Activated CD8-positive, alpha-beta memory T cell treated with anti-CD3 and anti-CD28 coated beads, Interleukin-2, amount 10 ng/mL, durations not matched to agents 7 days and 5 days (primary cell): Measurements from ENCODE around the gene EFHB. TPM values are rescaled to one million over a fixed set of nuclear protein-coding genes. Genes with fewer than 3 reads are reported as not detected.
"Not testable (repeated sequence)": the region's sequence is repeated elsewhere in the genome, so short reads cannot be mapped to it uniquely, and the experiment has no call there.

Source experiments
- ATAC-seq: fragments of 150-1000 bp; cut with Tn5 transposase; one replicate; pipeline ENCODE4 v1.10.0; 2021; ENCODE audit warnings: moderate library complexity
- CTCF ChIA-PET: fragments of 350-600 bp; sonication (Branson Sonifier 250); formaldehyde crosslinking; loops from one replicate; lab custom pipeline; 2021; ENCODE audit warnings: antibody characterized with exemption; lab: Charles Lee
- DNase-seq: peaks from one replicate; pipeline ENCODE4 v3.0.0-alpha.2; 2020
- H3K27ac Mint-ChIP-seq: one replicate; pipeline ENCODE4 v1.8.0; 2021; ENCODE audit warnings: mild to moderate bottlenecking, mixed read lengths
- H3K27me3 Mint-ChIP-seq: one replicate; pipeline ENCODE4 v1.8.0; 2021; ENCODE audit warnings: mixed read lengths
- H3K36me3 Mint-ChIP-seq: one replicate; pipeline ENCODE4 v1.8.0; 2021; ENCODE audit warnings: mild to moderate bottlenecking, mixed read lengths
- H3K4me1 Mint-ChIP-seq: one replicate; pipeline ENCODE4 v1.8.0; 2021; ENCODE audit warnings: mixed read lengths
- H3K4me3 Mint-ChIP-seq: one replicate; pipeline ENCODE4 v1.8.0; 2021; ENCODE audit warnings: mild to moderate bottlenecking, moderate library complexity, mixed read lengths
- H3K9me3 Mint-ChIP-seq: one replicate; pipeline ENCODE4 v1.8.0; 2022; ENCODE audit warnings: low read depth, mixed read lengths
- total RNA-seq, 2 experiments: library from RNA; stranded (reverse); gene quantifications; one replicate each; pipeline ENCODE4 v1.2.3, GENCODE V29; 2021

EFHB gene
- total RNA-seq, 2 experiments from 2014 or later = 0.66 TPM; not detected in 1

DNA sequence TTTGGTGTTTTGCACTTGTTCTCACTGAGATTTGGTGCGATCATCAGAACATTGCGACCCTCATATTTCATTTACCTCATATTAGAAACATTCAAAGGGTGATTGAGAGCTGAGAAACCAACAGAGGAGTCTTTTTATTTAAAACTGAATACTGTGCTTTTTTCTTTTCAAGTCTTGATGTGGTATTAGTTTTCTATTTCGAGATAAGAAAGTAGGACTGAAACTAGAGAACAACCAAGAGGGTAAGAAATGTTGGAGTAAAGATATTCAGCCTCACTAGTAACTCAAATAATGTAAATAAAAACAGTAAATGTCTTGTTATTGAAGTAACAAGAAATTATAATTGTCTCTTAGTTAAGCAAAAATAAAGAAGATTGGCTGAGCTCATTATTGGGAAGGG, 26.5 kb downstream of the EFHB start:
- peaks cover 7% of the 10 kb centered on the region for H3K9me3 Mint-ChIP-seq
- DNase-seq = no peak
- no peak overlapping the region for H3K4me3 Mint-ChIP-seq
- peaks cover 4% of the 10 kb centered on the region for H3K36me3 Mint-ChIP-seq
- H3K27ac Mint-ChIP-seq = no peak overlapping the region
- CTCF ChIA-PET = no interaction called here
- no peak for ATAC-seq
- no peaks in the 10 kb centered on the region for H3K4me1 Mint-ChIP-seq
- H3K27me3 Mint-ChIP-seq = no peaks in the 10 kb centered on the region

DNA sequence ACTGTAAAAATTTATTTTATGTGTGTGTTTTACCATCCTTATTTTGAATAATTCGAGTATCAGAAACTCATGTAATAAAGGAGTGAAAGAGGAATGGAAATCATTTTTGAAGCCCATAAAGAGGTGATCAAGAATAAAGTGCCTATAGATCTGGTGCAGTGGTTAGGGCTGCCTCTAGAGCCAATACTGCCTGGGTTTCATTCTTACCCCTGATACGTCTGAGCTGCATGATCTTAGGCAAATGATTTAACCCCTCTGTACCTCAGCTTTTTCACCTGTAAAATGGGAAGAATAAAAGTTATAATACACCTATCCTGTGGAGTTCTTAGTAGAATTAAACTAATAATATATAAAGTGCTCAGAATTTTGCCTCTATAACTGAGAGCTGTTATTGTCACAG, 30.4 kb downstream of the EFHB start:
- H3K4me1 Mint-ChIP-seq = no peaks in the 10 kb centered on the region
- no peak overlapping the region for H3K4me3 Mint-ChIP-seq
- H3K27me3 Mint-ChIP-seq = no peaks in the 10 kb centered on the region
- H3K9me3 Mint-ChIP-seq = no peaks in the 10 kb centered on the region
- ATAC-seq (no peak), DNase-seq (no peak)
- CTCF ChIA-PET = interaction anchor here (1.1 kb wide), 1 partner anchor 18 kb away, joined by 3 read pairs; no protein-coding TSS in a partner anchor
- no peak overlapping the region for H3K27ac Mint-ChIP-seq
- H3K36me3 Mint-ChIP-seq = no peaks in the 10 kb centered on the region

DNA sequence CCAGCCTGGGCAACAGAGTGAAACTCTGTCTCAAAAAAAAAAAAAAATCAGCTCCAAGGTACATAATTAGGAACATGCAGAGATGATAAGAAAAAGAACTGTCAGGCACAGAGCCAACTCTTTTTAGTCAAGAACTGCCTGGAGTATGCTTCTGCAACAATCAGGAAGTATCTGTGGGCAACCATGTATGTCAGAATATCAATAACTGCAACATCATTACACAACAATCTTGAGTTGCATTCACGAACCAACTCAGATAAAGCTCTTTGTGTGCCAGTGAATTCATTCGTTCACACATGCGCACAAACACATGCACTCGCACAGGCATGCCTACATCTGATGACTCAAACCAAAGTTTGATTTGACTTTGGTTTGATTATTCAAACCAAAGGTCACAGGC, 32.1 kb downstream of the EFHB start:
- Mint-ChIP-seq H3K4me1 (no peaks in the 10 kb centered on the region), H3K9me3 (no peaks in the 10 kb centered on the region), H3K27me3 (no peaks in the 10 kb centered on the region), H3K4me3 (no peak overlapping the region), H3K27ac (no peak overlapping the region), H3K36me3 (no peaks in the 10 kb centered on the region)
- CTCF ChIA-PET = no interaction called here
- DNase-seq (no peak), ATAC-seq (no peak)

DNA sequence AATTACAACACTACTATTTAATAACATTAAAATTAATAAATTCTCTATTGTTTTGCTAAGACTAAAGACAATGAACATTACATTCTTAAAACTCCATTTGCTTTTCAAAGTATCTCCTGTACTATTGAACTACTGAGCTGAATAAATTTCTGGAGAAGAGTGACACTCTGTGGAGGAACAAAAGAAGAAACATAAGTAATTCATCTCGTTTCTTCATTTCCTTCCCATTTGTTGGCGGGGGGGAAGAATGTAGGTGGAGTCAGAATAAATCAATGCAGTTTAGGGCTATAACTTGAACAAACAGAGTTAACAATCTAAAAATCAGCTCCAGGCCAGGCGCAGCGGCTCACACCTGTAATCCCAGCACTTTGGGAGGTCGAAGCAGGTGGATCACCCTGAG, 32.7 kb downstream of the EFHB start:
- CTCF ChIA-PET = no interaction called here
- ATAC-seq (no peak), DNase-seq (no peak)
- Mint-ChIP-seq H3K27ac (no peak overlapping the region), H3K36me3 (no peaks in the 10 kb centered on the region), H3K27me3 (no peaks in the 10 kb centered on the region), H3K4me1 (no peaks in the 10 kb centered on the region), H3K4me3 (no peak overlapping the region), H3K9me3 (no peaks in the 10 kb centered on the region)

DNA sequence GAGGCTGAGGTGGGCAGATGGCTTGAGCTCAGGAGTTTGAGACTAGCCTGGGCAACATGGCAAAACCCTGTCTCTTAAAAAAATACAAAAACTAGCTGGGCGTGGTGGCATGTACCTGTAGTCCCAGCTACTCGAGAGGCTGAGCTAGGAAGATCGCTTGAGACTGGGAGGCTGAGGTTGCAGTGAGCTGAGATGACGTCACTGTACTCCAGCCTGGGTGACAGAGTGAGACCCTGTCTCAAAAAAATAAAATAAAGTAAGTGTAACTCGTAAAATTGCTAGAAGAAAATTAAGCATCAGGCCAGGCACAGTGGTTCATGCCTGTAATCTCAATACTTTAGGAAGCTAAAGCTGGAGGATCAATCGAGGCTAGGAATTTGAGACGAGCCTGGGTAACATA, 34.2 kb downstream of the EFHB start:
- H3K27ac Mint-ChIP-seq, H3K36me3 Mint-ChIP-seq, H3K4me3 Mint-ChIP-seq, H3K9me3 Mint-ChIP-seq, DNase-seq, H3K4me1 Mint-ChIP-seq, H3K27me3 Mint-ChIP-seq, ATAC-seq, CTCF ChIA-PET: not testable (repeated sequence)

DNA sequence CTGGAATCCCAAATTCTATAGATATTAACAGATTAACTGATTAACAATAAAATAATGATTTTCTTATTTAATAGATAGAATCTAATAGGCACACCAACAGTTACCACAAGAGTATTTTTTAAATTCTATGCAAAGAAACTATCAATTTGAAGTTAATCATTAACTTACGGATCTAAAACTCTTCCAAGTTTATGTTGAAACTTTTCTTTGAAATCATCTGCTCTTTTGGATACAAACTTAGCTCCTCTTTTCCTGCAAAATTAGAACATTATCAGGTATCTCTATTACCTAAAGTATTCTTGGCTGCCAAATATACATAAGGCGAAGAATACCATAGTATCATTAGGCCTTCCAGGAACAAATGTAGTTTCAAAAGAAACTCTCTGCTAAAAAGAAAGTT, 34.8 kb downstream of the EFHB start:
- Mint-ChIP-seq H3K9me3 (no peaks in the 10 kb centered on the region), H3K27me3 (no peaks in the 10 kb centered on the region), H3K36me3 (no peaks in the 10 kb centered on the region), H3K4me3 (no peak overlapping the region), H3K27ac (no peak overlapping the region), H3K4me1 (no peaks in the 10 kb centered on the region)
- CTCF ChIA-PET = no interaction called here
- ATAC-seq (no peak), DNase-seq (no peak)

DNA sequence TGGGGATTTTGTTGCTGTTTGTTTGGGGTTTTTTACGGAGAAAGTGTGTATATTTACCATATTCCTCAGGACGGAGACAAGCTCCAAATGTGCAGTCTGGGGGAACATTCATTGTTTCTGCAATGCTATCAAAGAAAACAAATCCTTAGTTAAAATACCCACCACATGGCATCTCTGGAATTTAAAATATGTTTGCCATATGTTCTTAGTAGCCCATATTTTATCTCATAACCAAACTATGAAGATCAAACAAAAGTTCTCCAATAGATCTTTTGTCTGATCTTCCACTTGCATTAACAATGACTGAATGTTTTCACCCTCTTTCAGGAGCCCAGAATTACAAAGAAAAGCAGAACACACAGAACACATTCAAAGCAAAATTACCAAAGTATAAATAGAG, 35.3 kb downstream of the EFHB start:
- H3K36me3 Mint-ChIP-seq = no peaks in the 10 kb centered on the region
- DNase-seq (no peak), ATAC-seq (no peak)
- H3K4me1 Mint-ChIP-seq = no peaks in the 10 kb centered on the region
- no peak overlapping the region for H3K4me3 Mint-ChIP-seq
- H3K9me3 Mint-ChIP-seq = no peaks in the 10 kb centered on the region
- no peak overlapping the region for H3K27ac Mint-ChIP-seq
- H3K27me3 Mint-ChIP-seq = no peaks in the 10 kb centered on the region
- CTCF ChIA-PET = no interaction called here

DNA sequence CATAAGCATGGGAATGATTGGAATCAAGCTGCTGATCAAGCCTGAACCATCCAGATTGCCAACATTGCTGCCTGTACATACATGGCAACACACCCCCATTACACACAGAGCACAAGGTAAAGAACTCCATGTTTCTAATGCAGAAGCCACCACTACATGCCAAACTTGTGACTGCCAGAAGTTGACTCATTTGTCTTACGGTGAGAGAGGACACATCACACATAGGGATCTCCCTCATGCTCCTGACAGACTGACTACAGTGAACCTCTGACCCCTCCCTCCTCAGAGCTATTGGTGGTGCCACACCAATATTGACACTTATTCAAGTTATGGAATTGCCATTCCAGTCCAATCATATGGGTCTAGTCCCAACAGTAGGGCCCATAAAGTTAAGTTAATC, 42.3 kb downstream of the EFHB start:
- H3K36me3 Mint-ChIP-seq = no peaks in the 10 kb centered on the region
- H3K27me3 Mint-ChIP-seq = no peaks in the 10 kb centered on the region
- ATAC-seq (no peak), DNase-seq (no peak)
- no peak overlapping the region for H3K27ac Mint-ChIP-seq
- CTCF ChIA-PET = no interaction called here
- no peak overlapping the region for H3K4me3 Mint-ChIP-seq
- H3K4me1 Mint-ChIP-seq = no peaks in the 10 kb centered on the region
- H3K9me3 Mint-ChIP-seq = no peaks in the 10 kb centered on the region

DNA sequence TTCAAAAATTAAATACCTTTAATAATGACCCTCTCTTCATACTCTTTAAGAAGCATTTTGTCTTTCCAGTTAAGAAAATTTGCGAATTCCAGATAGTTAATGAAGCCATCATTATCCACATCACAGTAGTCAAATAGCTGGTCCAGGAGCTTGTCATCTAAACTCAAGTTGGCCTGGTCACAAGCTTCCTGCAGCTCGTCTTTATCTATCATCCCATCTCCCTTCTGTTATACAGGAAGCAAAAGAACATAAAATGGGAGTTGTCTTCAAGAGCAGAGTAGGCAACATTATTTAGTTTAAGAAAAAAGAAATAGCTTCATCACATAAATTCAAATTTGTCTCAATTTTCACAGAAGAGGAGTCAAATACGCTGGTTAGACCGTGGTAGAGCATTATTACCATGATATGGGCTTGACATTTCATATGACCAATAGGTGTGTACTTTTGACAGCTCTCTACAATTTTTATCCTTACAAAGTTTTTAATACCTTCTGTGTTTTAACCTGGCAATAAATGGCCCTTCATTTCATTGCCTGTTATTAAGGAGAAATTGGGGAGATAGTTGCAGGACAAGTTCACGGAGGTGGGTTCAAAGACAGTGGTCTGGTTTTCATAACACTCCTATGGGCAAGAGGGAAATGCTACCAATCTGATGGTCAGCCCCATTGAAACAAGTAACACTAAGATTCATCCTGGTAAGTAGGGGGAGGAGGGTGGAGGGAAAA, 45.4 kb downstream of the EFHB start:
- ATAC-seq (no peak), DNase-seq (no peak)
- CTCF ChIA-PET = interaction anchor here (0.6 to 1.2 kb wide), 2 partner anchors 59 to 605 kb away, joined by 3 read pairs; no protein-coding TSS in a partner anchor
- H3K9me3 Mint-ChIP-seq = no peaks in the 10 kb centered on the region
- no peak overlapping the region for H3K4me3 Mint-ChIP-seq
- no peaks in the 10 kb centered on the region for H3K36me3 Mint-ChIP-seq
- H3K4me1 Mint-ChIP-seq = peaks cover 7% of the 10 kb centered on the region
- no peak overlapping the region for H3K27ac Mint-ChIP-seq
- H3K27me3 Mint-ChIP-seq = no peaks in the 10 kb centered on the region

DNA sequence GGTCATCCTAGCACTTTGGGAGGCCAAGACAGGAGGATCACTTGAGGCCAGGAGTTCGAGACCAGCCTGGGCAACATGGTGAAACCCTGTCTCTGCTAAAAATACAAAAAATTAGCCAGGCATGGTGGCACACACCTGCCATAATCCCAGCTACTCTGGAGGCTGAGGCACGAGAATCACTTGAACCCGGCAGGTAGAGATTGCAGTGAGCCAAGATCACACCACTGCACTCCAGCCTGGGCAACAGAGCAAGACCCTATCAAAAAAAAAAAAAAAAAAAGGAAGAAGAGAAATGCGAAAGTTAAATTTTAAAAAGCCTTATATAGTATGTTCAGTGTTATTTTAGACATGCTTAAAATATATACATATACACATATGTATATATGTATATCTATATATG, 46.9 kb downstream of the EFHB start:
- ATAC-seq, H3K27ac Mint-ChIP-seq, DNase-seq, H3K36me3 Mint-ChIP-seq, H3K9me3 Mint-ChIP-seq, H3K4me1 Mint-ChIP-seq, H3K4me3 Mint-ChIP-seq, H3K27me3 Mint-ChIP-seq: not testable (repeated sequence)
- CTCF ChIA-PET = interaction anchor here (0.7 to 2.1 kb wide), 6 partner anchors 10 to 746 kb away, joined by 3 to 8 read pairs (median 4); no protein-coding TSS in a partner anchor

DNA sequence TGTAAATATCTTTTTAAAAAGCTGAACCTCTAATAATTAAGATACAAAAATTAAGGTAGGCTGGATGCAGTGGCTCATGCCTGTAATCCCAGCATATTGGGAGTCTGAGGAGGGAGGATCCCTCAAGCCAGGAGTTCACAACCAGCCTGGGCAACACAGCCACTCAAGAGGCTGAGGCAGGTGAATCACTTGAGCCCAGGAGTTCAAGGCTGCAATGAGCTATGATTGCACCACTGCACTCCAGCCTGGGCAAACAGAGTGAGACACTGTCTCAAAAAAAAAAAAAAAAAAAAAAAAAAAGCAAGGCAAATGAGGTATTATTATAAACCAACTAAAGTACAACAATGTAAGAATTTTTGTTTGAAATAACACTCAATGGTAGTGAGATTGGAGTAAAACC, 47.6 kb downstream of the EFHB start:
- Mint-ChIP-seq H3K27me3 (no peaks in the 10 kb centered on the region), H3K36me3 (no peaks in the 10 kb centered on the region), H3K4me1 (peaks cover 7% of the 10 kb centered on the region), H3K27ac (no peak overlapping the region), H3K9me3 (no peaks in the 10 kb centered on the region), H3K4me3 (no peak overlapping the region)
- no peak for DNase-seq
- CTCF ChIA-PET = interaction anchor here (0.7 to 2.1 kb wide), 9 partner anchors 9 to 747 kb away, joined by 3 to 8 read pairs (median 4); no protein-coding TSS in a partner anchor
- no peak for ATAC-seq

DNA sequence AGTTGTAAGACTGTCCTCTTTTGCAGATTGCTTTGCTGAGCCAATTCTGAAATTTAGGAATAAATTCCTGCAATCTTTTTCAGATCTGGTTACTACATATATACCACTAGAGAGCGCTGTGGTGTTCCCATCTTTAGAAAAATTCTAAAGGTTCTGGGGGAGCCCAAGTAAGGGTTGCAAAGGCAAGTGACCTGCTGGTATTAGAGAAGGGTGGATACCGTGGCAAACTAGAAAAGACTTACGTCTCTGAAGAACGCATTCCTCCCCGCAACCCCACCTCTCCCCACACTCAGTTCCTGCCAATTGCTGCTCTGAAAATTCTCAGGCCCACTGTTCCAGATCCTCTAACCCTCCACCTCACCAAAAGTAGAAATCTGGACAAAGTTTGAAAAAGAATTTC, 48.5 kb downstream of the EFHB start:
- no peak overlapping the region for H3K27ac Mint-ChIP-seq
- ATAC-seq = peak; percentile 64
- peaks cover 9% of the 10 kb centered on the region for H3K4me1 Mint-ChIP-seq
- CTCF ChIA-PET = interaction anchor here (0.9 to 2.1 kb wide), 6 partner anchors 8 to 266 kb away, joined by 3 to 8 read pairs (median 4); no protein-coding TSS in a partner anchor
- no peaks in the 10 kb centered on the region for H3K27me3 Mint-ChIP-seq
- no peaks in the 10 kb centered on the region for H3K9me3 Mint-ChIP-seq
- no peak overlapping the region for H3K4me3 Mint-ChIP-seq
- H3K36me3 Mint-ChIP-seq = no peaks in the 10 kb centered on the region
- DNase-seq = no peak

DNA sequence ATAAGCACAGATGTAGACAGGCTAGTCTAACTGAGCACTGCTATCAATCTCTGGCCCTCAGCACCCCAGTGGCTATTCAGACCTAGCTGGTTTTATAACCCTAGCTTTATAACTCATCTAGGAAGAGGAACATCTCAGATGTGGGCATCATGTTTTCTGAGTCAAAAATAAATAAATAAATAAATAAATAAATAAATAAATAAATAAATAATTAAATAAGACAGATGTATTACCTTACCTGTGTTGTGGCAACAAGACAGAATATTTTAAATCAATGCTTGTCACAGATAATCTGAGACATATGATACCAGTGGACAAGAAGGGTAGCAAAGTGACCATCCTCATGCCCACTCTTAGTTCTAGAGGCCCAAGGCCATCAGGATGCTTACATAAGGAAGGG, 52.2 kb downstream of the EFHB start:
- peaks cover 9% of the 10 kb centered on the region for H3K4me1 Mint-ChIP-seq
- CTCF ChIA-PET = no interaction called here
- DNase-seq (no peak), ATAC-seq (no peak)
- no peak overlapping the region for H3K4me3 Mint-ChIP-seq
- no peak overlapping the region for H3K27ac Mint-ChIP-seq
- H3K36me3 Mint-ChIP-seq = no peaks in the 10 kb centered on the region
- H3K9me3 Mint-ChIP-seq = no peaks in the 10 kb centered on the region
- peaks cover 10% of the 10 kb centered on the region for H3K27me3 Mint-ChIP-seq

DNA sequence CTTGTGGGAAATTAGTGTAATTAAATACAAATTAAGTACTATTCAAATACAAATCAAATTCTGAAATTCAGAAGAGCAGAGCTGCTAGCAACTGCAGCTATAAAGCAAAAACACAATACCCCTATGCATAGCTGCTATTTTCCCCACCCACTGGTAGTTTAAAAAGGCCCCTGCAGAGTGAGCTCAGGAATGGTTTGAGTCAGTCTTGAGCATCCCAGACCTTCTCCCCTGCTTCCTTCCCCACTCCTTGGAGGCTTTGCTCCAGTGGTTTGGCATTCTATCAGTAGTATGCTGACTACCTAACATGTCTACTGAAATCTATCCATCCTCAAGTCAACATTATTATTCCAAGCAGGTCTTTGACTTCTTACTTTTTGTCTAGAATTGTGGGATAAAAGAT, 53.0 kb downstream of the EFHB start:
- ATAC-seq (no peak), DNase-seq (no peak)
- Mint-ChIP-seq H3K36me3 (no peaks in the 10 kb centered on the region), H3K4me1 (peaks cover 7% of the 10 kb centered on the region), H3K27ac (no peak overlapping the region), H3K27me3 (peaks cover 15% of the 10 kb centered on the region), H3K9me3 (no peaks in the 10 kb centered on the region), H3K4me3 (no peak overlapping the region)
- CTCF ChIA-PET = no interaction called here
